GM20000 (cell line): ENCODE measurements around the gene AGAP5.

Experiments
- DNase-seq: peaks from one replicate; pipeline ENCODE4 v3.0.0; 2012; ENCODE audit warnings: low spot score
- TF ChIP-seq, protein P1 (sequence below): IDR thresholded peaks from 2 replicates; pipeline ENCODE4 v1.5.1; 2012; ENCODE audit warnings: mild to moderate bottlenecking, control low read depth; ENCODE audit errors: extremely low read depth, missing control alignments

AGAP5 gene

DNA sequence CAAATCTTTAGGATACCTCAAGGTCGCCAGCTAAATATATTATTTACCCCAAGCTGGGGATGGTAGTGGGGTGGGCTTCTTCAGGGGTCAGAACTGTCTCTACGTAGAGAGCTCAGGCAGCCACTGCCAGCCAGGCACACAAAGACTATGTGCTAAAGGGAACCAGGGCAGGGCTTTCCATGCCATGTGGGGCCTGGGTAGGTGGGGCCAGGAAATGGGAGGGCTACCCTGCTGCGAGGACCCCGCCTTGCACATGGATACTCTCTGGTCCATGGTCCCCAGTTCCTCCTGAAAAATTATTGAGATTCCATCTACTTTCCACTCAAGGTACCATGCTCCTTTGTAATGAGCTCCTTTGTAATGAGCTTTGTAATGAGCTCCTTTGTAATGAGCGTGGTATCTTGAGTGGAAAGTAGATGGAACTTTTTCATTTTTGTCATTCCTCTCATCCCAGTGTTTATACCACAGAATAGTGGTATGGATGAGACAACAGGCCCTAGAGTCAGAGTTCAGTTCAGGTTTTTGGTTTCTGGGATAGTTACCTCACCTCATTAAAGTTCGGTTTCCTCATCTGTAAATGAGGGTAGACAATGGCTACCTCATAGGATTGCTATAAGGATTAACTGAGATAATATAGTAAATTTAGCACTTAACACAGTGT, 47.9 kb downstream of the AGAP5 start:
- DNase-seq, result no peak
- TF ChIP-seq, protein P1, sequence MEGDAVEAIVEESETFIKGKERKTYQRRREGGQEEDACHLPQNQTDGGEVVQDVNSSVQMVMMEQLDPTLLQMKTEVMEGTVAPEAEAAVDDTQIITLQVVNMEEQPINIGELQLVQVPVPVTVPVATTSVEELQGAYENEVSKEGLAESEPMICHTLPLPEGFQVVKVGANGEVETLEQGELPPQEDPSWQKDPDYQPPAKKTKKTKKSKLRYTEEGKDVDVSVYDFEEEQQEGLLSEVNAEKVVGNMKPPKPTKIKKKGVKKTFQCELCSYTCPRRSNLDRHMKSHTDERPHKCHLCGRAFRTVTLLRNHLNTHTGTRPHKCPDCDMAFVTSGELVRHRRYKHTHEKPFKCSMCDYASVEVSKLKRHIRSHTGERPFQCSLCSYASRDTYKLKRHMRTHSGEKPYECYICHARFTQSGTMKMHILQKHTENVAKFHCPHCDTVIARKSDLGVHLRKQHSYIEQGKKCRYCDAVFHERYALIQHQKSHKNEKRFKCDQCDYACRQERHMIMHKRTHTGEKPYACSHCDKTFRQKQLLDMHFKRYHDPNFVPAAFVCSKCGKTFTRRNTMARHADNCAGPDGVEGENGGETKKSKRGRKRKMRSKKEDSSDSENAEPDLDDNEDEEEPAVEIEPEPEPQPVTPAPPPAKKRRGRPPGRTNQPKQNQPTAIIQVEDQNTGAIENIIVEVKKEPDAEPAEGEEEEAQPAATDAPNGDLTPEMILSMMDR, result no peak

DNA sequence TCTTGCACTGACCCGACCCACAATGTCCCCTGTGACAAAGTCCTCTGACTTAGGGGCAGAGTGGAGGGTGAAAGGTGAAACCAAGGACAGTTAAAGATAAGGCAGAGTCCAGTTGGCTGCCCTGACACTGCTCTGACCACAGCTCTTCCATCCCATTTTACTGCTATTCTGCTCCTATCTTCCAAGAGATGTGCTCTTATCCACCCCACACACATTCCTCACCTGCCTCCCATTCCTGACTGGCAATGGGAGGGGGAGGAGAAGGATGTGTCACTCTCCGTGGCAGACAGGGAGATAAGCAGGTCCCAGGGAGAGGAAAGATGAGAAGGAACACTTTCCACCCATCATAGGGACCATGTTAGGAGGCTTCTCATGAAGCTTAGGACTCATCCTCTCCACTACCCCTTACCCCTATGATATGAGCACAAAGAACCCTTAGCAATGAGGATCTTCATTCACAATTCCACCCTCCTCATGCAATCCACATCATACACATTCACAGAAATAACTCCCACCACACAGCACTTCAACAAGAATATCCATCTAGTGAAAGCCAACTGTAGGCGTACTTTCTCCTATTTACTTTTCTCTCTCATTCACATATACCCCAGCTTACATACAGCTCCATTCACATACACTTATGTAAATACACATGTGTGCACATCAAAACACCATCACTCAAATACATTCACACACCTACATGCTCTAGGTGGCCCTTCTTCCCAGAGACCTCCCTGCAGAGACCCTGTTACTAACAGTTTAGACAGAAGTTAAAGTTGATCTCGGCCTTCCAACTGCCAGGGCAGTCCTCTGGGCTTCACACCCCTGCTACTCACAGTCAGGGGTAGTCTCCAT, 48.7 kb downstream of the AGAP5 start:
- TF ChIP-seq, protein P1, result no peak
- DNase-seq, result no peak

DNA sequence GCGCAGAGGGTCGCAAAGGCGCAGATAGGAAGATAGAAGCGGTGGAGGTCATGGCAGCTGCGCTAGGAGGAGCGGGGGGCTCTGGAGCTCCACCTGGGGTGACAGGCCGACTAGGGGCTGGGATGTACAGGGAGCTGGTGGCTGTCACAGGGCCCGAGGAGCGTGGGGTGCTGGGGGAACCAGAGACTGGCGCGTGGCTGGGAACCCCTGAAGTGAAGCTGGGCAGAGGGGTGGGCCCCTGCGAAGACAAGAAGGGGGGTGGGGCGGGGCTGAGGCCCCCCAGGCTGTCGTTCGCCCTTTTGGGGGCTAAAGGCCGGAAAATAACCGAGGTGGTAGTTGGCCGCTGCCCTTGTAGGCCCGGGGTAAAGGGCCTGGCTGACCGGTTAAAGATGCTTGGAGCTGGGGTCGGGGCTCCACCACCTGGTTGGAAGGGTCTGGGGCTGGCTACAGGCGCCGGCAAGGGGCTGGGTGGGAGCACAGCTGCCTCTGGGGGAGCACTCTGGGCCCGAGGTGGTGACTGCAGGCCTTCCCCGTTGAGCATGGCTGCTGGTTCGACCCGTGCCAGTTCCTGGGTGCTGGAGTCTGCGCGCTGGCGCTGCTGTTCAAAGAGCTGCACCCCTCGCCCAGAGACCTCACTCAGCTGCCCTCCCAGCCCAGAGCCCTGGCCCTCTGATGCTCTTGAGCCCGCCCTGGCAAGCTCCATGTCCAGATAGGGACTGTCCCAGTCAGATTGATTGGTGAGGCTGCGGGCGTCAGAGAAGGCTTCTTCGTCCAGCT, 49.8 kb downstream of the AGAP5 start:
- no peak for DNase-seq

DNA sequence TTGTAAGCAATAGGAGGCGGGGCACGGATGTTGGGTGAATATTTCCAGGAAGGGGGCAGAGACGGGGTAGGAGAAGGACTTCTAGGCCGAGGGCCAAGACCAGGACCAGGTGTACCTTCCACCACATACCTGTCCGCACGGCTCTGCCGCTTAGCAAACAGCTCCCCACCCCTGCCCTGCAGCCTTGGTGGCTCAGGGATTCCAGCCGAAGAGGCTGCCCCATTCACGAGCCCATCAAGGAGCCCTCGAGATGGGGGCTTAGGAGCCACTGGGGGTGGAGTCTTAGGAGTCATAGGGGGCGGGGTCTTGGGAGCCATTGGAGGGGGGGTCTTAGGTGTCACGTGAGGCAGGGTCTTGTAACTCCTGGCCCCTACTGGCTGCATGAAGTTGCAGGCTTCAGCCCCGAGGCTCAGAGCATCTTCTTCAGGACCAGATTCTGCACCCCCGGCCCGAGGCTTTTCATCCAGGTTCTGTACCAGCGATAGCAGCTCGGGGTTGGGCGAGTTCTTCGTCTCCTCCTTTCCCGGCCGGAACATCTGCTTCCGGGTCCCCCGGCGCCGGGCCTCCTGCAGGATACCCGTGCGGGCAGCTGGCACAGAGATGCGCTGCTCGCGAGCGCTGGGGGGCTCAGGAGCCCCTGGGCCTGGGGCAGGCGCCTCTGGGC, 50.6 kb downstream of the AGAP5 start:
- DNase-seq, result peak; percentile 51
- TF ChIP-seq, protein P1, result no peak

More for the DNA sequence above, 49.8 kb downstream of the AGAP5 start:
- TF ChIP-seq, protein P1, result no peak

DNA sequence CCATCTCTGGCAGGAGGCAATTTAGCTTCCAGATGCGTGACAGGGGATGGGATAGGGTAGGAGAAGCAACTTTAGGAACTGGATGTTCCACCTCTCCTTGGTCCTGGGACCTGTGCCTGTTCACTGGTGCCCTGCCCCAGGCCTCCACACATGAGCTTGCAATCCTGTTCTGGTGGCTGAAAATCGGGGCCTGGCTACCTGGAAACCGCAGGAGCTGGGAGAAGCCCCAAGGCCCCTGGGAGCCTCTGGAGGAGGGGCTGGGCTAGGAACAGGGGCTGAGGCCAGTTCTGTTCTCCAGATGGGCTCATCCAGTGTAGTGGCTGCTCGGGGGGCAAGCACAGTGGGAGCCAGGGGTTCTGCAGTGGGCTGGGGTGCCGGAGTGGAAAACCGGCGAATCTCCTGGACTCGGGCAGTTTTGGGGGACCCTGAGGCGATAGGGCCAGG, 51.3 kb downstream of the AGAP5 start:
- TF ChIP-seq, protein P1, result no peak
- no peak for DNase-seq

DNA sequence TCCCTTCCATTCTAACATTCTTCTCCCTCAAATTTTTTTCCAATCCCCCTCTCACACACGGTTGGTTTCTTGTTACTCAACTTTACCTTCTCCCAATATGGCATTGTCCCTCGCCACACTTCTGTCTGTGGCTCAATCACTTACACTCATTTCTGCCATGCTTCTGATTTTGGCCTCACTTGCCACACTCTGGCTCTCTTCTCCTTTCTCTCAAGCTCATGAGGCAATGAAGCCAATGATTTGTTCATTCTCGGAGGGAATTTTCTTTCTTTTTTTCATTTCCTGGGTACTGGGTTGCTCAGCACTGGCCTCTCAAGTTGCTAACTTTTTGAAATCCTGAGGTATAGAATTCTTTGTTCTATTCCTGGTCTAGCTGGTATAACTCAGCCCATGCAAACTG, 52.7 kb downstream of the AGAP5 start:
- TF ChIP-seq, protein P1, result no peak
- no peak for DNase-seq
